ENCODE results near the gene FILIP1.

DNA sequence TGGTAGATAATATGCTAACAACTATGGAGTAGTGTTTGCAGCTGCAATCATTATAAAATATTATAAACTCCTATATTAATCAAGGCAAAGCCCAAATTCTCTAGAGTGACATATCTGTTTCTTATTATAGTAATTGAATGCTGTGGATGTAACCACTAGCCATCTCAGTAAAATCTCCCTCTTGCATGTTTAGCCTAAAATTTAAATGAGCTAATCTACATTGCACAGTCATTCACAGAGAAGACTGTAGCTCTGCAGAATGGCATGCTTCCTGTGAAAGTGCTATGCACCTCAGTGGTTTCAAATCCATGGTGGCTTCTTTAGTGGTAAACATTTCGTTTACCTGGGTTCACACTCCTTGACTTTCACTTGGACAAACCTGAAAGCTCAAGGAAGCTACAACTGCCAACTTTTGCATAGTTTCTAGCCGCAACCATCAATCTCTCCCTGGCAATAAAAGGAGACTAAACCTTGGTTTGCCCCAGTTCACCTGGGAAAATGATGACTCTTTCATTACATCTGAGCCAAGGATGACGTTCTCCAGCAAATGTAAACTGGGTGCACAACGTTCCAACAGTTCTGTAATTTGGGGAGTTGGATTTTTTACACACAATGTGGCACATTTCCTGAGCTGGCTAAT is 47.2 kb downstream of the FILIP1 start:
- TF ChIP-seq, protein P1, sequence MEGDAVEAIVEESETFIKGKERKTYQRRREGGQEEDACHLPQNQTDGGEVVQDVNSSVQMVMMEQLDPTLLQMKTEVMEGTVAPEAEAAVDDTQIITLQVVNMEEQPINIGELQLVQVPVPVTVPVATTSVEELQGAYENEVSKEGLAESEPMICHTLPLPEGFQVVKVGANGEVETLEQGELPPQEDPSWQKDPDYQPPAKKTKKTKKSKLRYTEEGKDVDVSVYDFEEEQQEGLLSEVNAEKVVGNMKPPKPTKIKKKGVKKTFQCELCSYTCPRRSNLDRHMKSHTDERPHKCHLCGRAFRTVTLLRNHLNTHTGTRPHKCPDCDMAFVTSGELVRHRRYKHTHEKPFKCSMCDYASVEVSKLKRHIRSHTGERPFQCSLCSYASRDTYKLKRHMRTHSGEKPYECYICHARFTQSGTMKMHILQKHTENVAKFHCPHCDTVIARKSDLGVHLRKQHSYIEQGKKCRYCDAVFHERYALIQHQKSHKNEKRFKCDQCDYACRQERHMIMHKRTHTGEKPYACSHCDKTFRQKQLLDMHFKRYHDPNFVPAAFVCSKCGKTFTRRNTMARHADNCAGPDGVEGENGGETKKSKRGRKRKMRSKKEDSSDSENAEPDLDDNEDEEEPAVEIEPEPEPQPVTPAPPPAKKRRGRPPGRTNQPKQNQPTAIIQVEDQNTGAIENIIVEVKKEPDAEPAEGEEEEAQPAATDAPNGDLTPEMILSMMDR (IDR thresholded peaks at IDR 0.05; ENCODE audit: low read depth, low read length): no peak
- TF ChIP-seq EZH2phosphoT487 (IDR thresholded peaks at IDR 0.05; ENCODE audit: low read depth): no peak

All from OCI-LY3 (cell line).